CD4-positive, alpha-beta T cell treated with Interleukin-6 for 4 hours (primary cell): ENCODE results near the gene ASIC2.
"Not testable (repeated sequence)": the region's sequence is repeated elsewhere in the genome, so short reads cannot be mapped to it uniquely, and the experiment has no call there.

ENCODE experiments used
- DNase-seq: peaks from one replicate; pipeline ENCODE4 v3.0.0-alpha.2; 2020; ENCODE audit warnings: mixed read lengths

Gene ASIC2

GRCh38 chr17:33015716-33016346 lies 277.3 kb downstream of the ASIC2 start:
- no peak for DNase-seq

GRCh38 chr17:33014751-33015150 lies 278.3 kb downstream of the ASIC2 start:
- DNase-seq = no peak

- DNase-seq = no peak
Observed at GRCh38 chr17:33013596-33014375, 279.3 kb downstream of the ASIC2 start.

- no peak for DNase-seq
Observed at GRCh38 chr17:33012522-33013033, 280.5 kb downstream of the ASIC2 start.

GRCh38 chr17:33009636-33010035 lies 283.5 kb downstream of the ASIC2 start:
- DNase-seq = no peak

GRCh38 chr17:33007186-33007585 lies 285.9 kb downstream of the ASIC2 start:
- no peak for DNase-seq

GRCh38 chr17:33002246-33002645 lies 290.8 kb downstream of the ASIC2 start:
- no peak for DNase-seq

- no peak for DNase-seq
Observed at GRCh38 chr17:32998887-32999228, 294.2 kb downstream of the ASIC2 start.

- peak; percentile 72 for DNase-seq
Observed at GRCh38 chr17:32998111-32998886, 294.8 kb downstream of the ASIC2 start.

GRCh38 chr17:32995416-32996045 lies 297.6 kb downstream of the ASIC2 start:
- no peak for DNase-seq

- DNase-seq = no peak
Observed at GRCh38 chr17:32993977-32994376, 299.1 kb downstream of the ASIC2 start.

GRCh38 chr17:32992321-32993033 lies 300.6 kb downstream of the ASIC2 start:
- DNase-seq = no peak

GRCh38 chr17:32988481-32989101 lies 304.5 kb downstream of the ASIC2 start:
- DNase-seq = no peak

- DNase-seq = not testable (repeated sequence)
Observed at GRCh38 chr17:32987868-32988267, 305.2 kb downstream of the ASIC2 start.

GRCh38 chr17:32987453-32987805 lies 305.7 kb downstream of the ASIC2 start:
- not testable (repeated sequence) for DNase-seq

GRCh38 chr17:32985050-32985756 lies 307.9 kb downstream of the ASIC2 start:
- no peak for DNase-seq

- not testable (repeated sequence) for DNase-seq
Observed at GRCh38 chr17:32981611-32982010, 311.5 kb downstream of the ASIC2 start.

- DNase-seq = no peak
Observed at GRCh38 chr17:32980230-32980629, 312.9 kb downstream of the ASIC2 start.

GRCh38 chr17:32976605-32977004 lies 316.5 kb downstream of the ASIC2 start:
- DNase-seq = no peak

GRCh38 chr17:32976131-32976530 lies 317.0 kb downstream of the ASIC2 start:
- no peak for DNase-seq

GRCh38 chr17:32971171-32971570 lies 321.9 kb downstream of the ASIC2 start:
- no peak for DNase-seq
